ENCODE results near the gene PRKAR2A.

DNA sequence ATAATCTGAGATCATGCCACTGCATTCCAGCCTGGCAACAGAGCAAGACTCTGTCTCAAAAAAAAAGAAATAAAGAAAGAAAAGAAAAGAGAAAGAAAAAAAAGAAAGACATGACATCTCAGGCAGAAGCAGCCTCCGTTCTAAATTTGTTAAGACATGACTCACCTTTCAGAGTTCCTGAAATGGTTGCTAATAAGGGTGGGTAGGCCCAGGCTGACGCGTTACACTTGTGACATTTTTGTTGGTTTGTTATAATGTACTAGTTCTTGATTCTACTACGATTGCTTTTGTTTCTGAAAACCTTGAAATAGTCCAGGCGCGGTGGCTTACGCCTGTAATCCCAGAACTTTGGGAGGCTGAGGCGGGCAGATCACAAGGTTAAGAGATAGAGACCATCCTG, 30.0 kb upstream of the PRKAR2A start:
- TF ChIP-seq, protein P1, sequence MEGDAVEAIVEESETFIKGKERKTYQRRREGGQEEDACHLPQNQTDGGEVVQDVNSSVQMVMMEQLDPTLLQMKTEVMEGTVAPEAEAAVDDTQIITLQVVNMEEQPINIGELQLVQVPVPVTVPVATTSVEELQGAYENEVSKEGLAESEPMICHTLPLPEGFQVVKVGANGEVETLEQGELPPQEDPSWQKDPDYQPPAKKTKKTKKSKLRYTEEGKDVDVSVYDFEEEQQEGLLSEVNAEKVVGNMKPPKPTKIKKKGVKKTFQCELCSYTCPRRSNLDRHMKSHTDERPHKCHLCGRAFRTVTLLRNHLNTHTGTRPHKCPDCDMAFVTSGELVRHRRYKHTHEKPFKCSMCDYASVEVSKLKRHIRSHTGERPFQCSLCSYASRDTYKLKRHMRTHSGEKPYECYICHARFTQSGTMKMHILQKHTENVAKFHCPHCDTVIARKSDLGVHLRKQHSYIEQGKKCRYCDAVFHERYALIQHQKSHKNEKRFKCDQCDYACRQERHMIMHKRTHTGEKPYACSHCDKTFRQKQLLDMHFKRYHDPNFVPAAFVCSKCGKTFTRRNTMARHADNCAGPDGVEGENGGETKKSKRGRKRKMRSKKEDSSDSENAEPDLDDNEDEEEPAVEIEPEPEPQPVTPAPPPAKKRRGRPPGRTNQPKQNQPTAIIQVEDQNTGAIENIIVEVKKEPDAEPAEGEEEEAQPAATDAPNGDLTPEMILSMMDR (IDR thresholded peaks at IDR 0.05), result no peak
- TF ChIP-seq RAD21 (conservative IDR thresholded peaks at IDR 0.05 in 1 of 2, IDR thresholded peaks at IDR 0.05 in 1 of 2) (no peak), ESRRA (IDR thresholded peaks at IDR 0.05; ENCODE audit: borderline replicate concordance, low read length) (no peak), RCOR1 (IDR thresholded peaks at IDR 0.05; ENCODE audit: low read depth, low read length) (no peak), POLR2A (IDR thresholded peaks at IDR 0.05; ENCODE audit: low read length) (no peak), EP300 (IDR thresholded peaks at IDR 0.05) (no peak), BHLHE40 (IDR thresholded peaks at IDR 0.05; ENCODE audit: low read depth, low read length) (no peak), CHD2 (IDR thresholded peaks at IDR 0.05; ENCODE audit: low read length, partially characterized antibody) (no peak)
- TF ChIP-seq, protein P2, sequence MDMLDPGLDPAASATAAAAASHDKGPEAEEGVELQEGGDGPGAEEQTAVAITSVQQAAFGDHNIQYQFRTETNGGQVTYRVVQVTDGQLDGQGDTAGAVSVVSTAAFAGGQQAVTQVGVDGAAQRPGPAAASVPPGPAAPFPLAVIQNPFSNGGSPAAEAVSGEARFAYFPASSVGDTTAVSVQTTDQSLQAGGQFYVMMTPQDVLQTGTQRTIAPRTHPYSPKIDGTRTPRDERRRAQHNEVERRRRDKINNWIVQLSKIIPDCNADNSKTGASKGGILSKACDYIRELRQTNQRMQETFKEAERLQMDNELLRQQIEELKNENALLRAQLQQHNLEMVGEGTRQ (IDR thresholded peaks at IDR 0.05), result no peak
